HepG2 (cell line): ENCODE measurements around the gene CERS6. TPM values are rescaled to one million over a fixed set of nuclear protein-coding genes. Genes with fewer than 3 reads are reported as not detected.

Experiments
- ARID5B ChIP-seq: IDR thresholded peaks from 2 replicates; pipeline ENCODE4 v1.4.0; 2020; ENCODE audit warnings: mild to moderate bottlenecking, missing genetic modification reagents
- FOXP4 ChIP-seq: sonication (generic); formaldehyde crosslinking; IDR thresholded peaks from 2 replicates; pipeline ENCODE4 v1.4.0; 2020; ENCODE audit warnings: missing genetic modification reagents
- GABPB1 ChIP-seq: IDR thresholded peaks from 2 replicates; pipeline ENCODE4 v1.6.1; 2016; ENCODE audit warnings: mild to moderate bottlenecking, missing genetic modification reagents, moderate library complexity, missing compliant biosample characterization
- HNF4A ChIP-seq: sonication (generic); formaldehyde crosslinking; IDR thresholded peaks from 2 replicates; pipeline ENCODE4 v1.4.0; 2020; ENCODE audit warnings: missing genetic modification reagents
- HNRNPLL ChIP-seq: fragments of 200-400 bp; formaldehyde crosslinking; IDR thresholded peaks from 2 replicates; pipeline ENCODE4 v1.6.1; 2017; ENCODE audit warnings: mild to moderate bottlenecking, low read depth, low read length; ENCODE audit not compliant: poor library complexity, severe bottlenecking
- MXI1 ChIP-seq: IDR thresholded peaks from 3 replicates; pipeline ENCODE4 v1.6.1; 2012; ENCODE audit warnings: low read depth, low read length, inconsistent platforms, borderline replicate concordance
- NFE2 ChIP-seq: sonication (generic); formaldehyde crosslinking; IDR thresholded peaks from 2 replicates; pipeline ENCODE4 v1.4.0; 2020; ENCODE audit warnings: missing genetic modification reagents
- NR0B2 ChIP-seq: sonication (generic); formaldehyde crosslinking; IDR thresholded peaks from 2 replicates; pipeline ENCODE4 v1.4.0; 2020; ENCODE audit warnings: mild to moderate bottlenecking, missing genetic modification reagents
- PCBP1 ChIP-seq: fragments of 200-400 bp; formaldehyde crosslinking; IDR thresholded peaks from 2 replicates; pipeline ENCODE4 v1.6.1; 2017; ENCODE audit warnings: mild to moderate bottlenecking, low read depth, low read length, borderline replicate concordance
- POLR2AphosphoS5 ChIP-seq: IDR thresholded peaks from 2 replicates; pipeline ENCODE4 v1.6.1; 2012; ENCODE audit warnings: low read depth, low read length
- ZNF256 ChIP-seq: sonication (generic); formaldehyde crosslinking; conservative IDR thresholded peaks from 2 replicates; pipeline ENCODE4 v1.4.0; 2020; ENCODE audit warnings: missing genetic modification reagents
- ZNF496 ChIP-seq: sonication (generic); formaldehyde crosslinking; IDR thresholded peaks from 2 replicates; pipeline ENCODE4 v1.8.1; 2023; ENCODE audit warnings: mild to moderate bottlenecking, moderate library complexity, missing genetic modification reagents; ENCODE audit not compliant: insufficient replicate concordance
- polyA plus RNA-seq, 8 experiments: library from polyadenylated mRNA; depleted of rRNA in 3 of 8; stranded (reverse) in 7 of 8; unstranded in 1 of 8; fragments of >200 nt; fragmentation: Illumina TruSeq in 4 of 8; extraction: Trizol in 4 of 8; gene quantifications; 2 replicates each; pipeline versions ENCODE4 v1.2.1 to v1.2.3, GENCODE V29; 2011 to 2016; ENCODE audit warnings: low read depth in 4 of 8, missing spikeins in 1 of 8, mixed read lengths in 1 of 8; ENCODE audit not compliant: insufficient read depth in 1 of 8
- total RNA-seq, 5 experiments: library from RNA; depleted of rRNA; stranded (reverse); fragments of >200 nt; fragmentation: Illumina TruSeq; extraction: Trizol; gene quantifications; 2 replicates each; pipeline ENCODE4 v1.2.3, GENCODE V29; 2016; ENCODE audit warnings: low read depth in 1 of 5
- TF ChIP-seq, protein P1 (sequence below), 2 experiments: IDR thresholded peaks; 2 replicates each; pipeline ENCODE4 v1.6.1; 2011 to 2012; ENCODE audit warnings: low read length in 2 of 2, borderline replicate concordance in 1 of 2, low read depth in 1 of 2, mild to moderate bottlenecking in 1 of 2, moderate library complexity in 1 of 2
- TF ChIP-seq, protein P2 (sequence below): sonication (generic); formaldehyde crosslinking; conservative IDR thresholded peaks from 2 replicates; pipeline ENCODE4 v1.5.0; 2020; ENCODE audit warnings: missing genetic modification reagents
- TF ChIP-seq, protein P3 (sequence below): sonication (generic); formaldehyde crosslinking; IDR thresholded peaks from 2 replicates; pipeline ENCODE4 v1.4.0; 2020; ENCODE audit warnings: missing genetic modification reagents, low read depth, mild to moderate bottlenecking, borderline replicate concordance

Gene CERS6
- total and polyA plus RNA-seq, 2 of the 13 experiments (the other 11 are each of a cell fraction or from before 2014, with no cell fraction given): 10.1 to 20.3 TPM

DNA sequence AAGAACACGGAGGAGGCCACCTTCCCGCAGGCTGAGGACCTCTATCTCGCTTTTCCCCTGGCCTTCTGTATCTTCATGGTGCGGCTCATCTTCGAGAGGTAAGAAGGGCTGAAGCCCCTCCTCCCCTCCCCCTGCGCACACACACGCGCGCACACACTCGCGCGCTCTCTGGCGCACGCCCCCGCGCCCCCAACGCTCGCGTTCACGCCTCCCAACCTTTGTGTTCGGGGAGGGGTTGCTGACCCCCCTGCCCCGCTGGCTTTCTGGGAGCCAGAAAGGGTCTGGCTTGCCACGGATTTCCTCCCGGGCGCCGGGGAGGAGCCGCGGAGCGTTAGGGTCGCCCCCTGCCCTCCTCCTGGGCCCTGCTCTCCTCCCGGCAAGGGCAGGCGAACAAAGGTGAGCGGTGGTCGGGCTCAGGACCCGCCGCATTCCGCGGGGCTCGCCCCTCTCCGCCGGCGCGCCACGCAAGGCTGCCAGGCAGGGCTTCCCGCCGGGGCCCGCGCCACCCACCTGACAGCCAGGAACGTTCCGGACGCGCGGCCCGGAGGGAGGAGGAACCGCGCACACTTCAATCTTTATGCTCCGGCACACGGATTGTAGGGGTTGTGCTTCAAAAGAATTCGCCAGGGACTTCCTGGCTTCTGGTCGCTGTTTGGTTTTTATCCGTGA lies 583 bp downstream of the CERS6 start (continued):
- TF ChIP-seq, protein P1, sequence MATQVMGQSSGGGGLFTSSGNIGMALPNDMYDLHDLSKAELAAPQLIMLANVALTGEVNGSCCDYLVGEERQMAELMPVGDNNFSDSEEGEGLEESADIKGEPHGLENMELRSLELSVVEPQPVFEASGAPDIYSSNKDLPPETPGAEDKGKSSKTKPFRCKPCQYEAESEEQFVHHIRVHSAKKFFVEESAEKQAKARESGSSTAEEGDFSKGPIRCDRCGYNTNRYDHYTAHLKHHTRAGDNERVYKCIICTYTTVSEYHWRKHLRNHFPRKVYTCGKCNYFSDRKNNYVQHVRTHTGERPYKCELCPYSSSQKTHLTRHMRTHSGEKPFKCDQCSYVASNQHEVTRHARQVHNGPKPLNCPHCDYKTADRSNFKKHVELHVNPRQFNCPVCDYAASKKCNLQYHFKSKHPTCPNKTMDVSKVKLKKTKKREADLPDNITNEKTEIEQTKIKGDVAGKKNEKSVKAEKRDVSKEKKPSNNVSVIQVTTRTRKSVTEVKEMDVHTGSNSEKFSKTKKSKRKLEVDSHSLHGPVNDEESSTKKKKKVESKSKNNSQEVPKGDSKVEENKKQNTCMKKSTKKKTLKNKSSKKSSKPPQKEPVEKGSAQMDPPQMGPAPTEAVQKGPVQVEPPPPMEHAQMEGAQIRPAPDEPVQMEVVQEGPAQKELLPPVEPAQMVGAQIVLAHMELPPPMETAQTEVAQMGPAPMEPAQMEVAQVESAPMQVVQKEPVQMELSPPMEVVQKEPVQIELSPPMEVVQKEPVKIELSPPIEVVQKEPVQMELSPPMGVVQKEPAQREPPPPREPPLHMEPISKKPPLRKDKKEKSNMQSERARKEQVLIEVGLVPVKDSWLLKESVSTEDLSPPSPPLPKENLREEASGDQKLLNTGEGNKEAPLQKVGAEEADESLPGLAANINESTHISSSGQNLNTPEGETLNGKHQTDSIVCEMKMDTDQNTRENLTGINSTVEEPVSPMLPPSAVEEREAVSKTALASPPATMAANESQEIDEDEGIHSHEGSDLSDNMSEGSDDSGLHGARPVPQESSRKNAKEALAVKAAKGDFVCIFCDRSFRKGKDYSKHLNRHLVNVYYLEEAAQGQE (IDR thresholded peaks at IDR 0.05; ENCODE audit: borderline replicate concordance in 1 of 2, low read depth in 1 of 2, low read length in 2 of 2): no peak
- TF ChIP-seq PCBP1 (peak; percentile 76; the same call in 1 of the 2 replicates), HNF4A (CRISPR knock-in tag) (0 out of 2 replicates have a peak, but pooled peaks have one; percentile 10), ZNF496 (CRISPR knock-in tag) (no peak), GABPB1 (CRISPR knock-in tag) (peak; percentile 76; the same call in 1 of the 2 replicates), MXI1 (peak; percentile 37; the same call in 1 of the 3 replicates), FOXP4 (CRISPR knock-in tag) (no peak), POLR2AphosphoS5 (no peak), ZNF256 (CRISPR knock-in tag) (no peak), NR0B2 (CRISPR knock-in tag) (0 out of 2 replicates have a peak, but pooled peaks have one; percentile 53), ARID5B (CRISPR knock-in tag) (peak; percentile 36; the same call in 1 of the 2 replicates), NFE2 (no peak), HNRNPLL (peak; percentile 70)
- TF ChIP-seq, protein P2, sequence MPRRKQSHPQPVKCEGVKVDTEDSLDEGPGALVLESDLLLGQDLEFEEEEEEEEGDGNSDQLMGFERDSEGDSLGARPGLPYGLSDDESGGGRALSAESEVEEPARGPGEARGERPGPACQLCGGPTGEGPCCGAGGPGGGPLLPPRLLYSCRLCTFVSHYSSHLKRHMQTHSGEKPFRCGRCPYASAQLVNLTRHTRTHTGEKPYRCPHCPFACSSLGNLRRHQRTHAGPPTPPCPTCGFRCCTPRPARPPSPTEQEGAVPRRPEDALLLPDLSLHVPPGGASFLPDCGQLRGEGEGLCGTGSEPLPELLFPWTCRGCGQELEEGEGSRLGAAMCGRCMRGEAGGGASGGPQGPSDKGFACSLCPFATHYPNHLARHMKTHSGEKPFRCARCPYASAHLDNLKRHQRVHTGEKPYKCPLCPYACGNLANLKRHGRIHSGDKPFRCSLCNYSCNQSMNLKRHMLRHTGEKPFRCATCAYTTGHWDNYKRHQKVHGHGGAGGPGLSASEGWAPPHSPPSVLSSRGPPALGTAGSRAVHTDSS (CRISPR knock-in tag): no peak
- TF ChIP-seq, protein P3, sequence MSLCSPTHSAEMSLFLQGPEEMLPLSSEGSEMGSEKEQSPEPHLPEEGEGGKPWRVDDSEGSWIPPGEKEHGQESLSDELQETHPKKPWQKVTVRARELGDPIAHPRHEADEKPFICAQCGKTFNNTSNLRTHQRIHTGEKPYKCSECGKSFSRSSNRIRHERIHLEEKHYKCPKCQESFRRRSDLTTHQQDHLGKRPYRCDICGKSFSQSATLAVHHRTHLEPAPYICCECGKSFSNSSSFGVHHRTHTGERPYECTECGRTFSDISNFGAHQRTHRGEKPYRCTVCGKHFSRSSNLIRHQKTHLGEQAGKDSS: peak; percentile 46; the same call in 1 of the 2 replicates
